BJ (cell line): ENCODE results near the gene PCDH15. TPM values are rescaled to one million over a fixed set of nuclear protein-coding genes. Genes with fewer than 3 reads are reported as not detected.

Source experiments
- CTCF ChIA-PET: fragments of 350-600 bp; formaldehyde crosslinking; extraction: SDS; loops from one replicate; lab custom pipeline; 2021; ENCODE audit warnings: antibody characterized with exemption, inconsistent platforms; lab: Yijun Ruan, JAX
- POLR2A ChIA-PET: fragments of 300-600 bp; sonication (Branson Sonifier 250); formaldehyde crosslinking; extraction: SDS; loops from one replicate; lab custom pipeline; 2021; ENCODE audit warnings: antibody characterized with exemption; lab: Charles Lee
- DNase-seq: peaks from one replicate; pipeline ENCODE4 v3.0.0-alpha.2; 2011; ENCODE audit warnings: low read depth
- H3K27me3 ChIP-seq: 2 replicates; pipeline ENCODE4 v1.6.0; 2011; ENCODE audit warnings: low read length; ENCODE audit not compliant: control insufficient read depth, insufficient read depth
- H3K36me3 ChIP-seq: 2 replicates; pipeline ENCODE4 v1.5.1; 2011; ENCODE audit warnings: low read length; ENCODE audit not compliant: control insufficient read depth, insufficient read depth
- H3K4me3 ChIP-seq: 2 replicates; pipeline ENCODE4 v1.5.1; 2011; ENCODE audit warnings: low read depth, mild to moderate bottlenecking, control low read depth, low read length
- polyA plus RNA-seq: library from polyadenylated mRNA; depleted of rRNA; stranded (reverse); fragments of >200 nt; gene quantifications from 2 replicates; pipeline ENCODE4 v1.2.3, GENCODE V29; 2011
- TF ChIP-seq, protein P1 (sequence below): IDR thresholded peaks from 2 replicates; pipeline ENCODE4 v1.5.1; 2011; ENCODE audit warnings: low read depth, mild to moderate bottlenecking, control low read depth, inconsistent platforms, low read length, moderate library complexity; ENCODE audit not compliant: insufficient read depth

The PCDH15 gene
- polyA plus RNA-seq, 1 experiment = not detected

DNA sequence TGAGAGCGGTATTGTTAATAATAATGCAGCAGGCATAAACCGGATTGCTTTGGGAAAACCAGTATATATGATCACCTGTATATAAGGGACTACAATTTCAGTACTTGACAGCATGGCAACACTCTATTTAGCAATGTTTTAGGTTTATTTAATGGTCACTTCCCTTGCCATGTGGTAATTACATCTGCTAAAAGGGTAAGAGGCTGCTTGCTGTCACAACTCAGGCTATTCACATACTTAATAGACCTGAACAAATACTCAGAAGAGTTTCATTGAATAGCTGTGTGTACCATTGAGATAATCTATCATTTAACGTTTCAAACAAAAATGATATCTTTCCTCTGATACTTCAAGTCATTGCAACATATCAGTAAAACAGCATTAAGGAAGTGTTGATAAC lies 90.1 kb downstream of the PCDH15 start:
- H3K4me3 ChIP-seq = no peak overlapping the region
- no peaks in the 10 kb centered on the region for H3K27me3 ChIP-seq
- no peaks in the 10 kb centered on the region for H3K36me3 ChIP-seq
- POLR2A ChIA-PET = no interaction called here
- TF ChIP-seq, protein P1, sequence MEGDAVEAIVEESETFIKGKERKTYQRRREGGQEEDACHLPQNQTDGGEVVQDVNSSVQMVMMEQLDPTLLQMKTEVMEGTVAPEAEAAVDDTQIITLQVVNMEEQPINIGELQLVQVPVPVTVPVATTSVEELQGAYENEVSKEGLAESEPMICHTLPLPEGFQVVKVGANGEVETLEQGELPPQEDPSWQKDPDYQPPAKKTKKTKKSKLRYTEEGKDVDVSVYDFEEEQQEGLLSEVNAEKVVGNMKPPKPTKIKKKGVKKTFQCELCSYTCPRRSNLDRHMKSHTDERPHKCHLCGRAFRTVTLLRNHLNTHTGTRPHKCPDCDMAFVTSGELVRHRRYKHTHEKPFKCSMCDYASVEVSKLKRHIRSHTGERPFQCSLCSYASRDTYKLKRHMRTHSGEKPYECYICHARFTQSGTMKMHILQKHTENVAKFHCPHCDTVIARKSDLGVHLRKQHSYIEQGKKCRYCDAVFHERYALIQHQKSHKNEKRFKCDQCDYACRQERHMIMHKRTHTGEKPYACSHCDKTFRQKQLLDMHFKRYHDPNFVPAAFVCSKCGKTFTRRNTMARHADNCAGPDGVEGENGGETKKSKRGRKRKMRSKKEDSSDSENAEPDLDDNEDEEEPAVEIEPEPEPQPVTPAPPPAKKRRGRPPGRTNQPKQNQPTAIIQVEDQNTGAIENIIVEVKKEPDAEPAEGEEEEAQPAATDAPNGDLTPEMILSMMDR = no peak
- no peak for DNase-seq
- CTCF ChIA-PET = no interaction called here

DNA sequence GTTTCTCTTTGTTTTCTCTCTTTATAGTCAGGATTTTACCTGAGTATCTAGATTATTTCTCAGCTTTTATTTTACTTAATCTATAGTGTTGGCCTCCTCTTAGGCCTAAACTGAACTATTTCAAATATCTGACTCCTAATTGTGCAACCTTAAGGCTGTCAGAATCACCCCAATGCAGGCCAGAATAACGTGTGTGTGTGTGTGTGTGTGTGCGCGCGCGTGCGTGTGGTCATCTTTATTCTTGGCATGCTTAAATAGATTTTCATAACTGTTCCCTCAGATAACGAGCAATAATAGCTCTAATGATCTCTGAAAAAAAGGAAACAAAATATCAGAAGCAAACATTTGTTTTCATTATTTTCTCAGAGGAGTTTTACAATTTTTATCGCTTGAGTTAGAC lies 92.4 kb downstream of the PCDH15 start:
- TF ChIP-seq, protein P1 = no peak
- ChIA-PET CTCF (no interaction called here), POLR2A (no interaction called here)
- no peak overlapping the region for H3K4me3 ChIP-seq
- no peaks in the 10 kb centered on the region for H3K36me3 ChIP-seq
- DNase-seq = no peak
- no peaks in the 10 kb centered on the region for H3K27me3 ChIP-seq

DNA sequence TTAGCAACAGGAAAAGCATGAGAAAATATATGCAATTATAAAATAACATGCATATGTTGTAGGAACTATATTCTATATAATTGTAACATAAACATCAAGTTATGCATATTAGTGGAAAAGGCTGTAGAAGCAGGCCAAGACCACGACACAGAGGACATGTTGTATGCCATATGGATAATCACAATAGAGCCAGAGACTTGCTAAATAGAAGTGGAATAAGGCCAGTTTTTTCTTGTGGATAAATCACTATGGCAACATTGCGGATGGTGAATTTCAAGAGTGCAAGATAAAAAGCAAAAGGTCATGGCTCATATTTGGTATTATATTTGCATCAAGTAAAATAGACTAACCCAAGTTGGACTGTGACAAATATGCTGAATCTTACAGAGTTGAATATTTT lies 93.0 kb downstream of the PCDH15 start:
- POLR2A ChIA-PET = no interaction called here
- no peaks in the 10 kb centered on the region for H3K27me3 ChIP-seq
- no peak for DNase-seq
- TF ChIP-seq, protein P1 = no peak
- no peak overlapping the region for H3K4me3 ChIP-seq
- no peaks in the 10 kb centered on the region for H3K36me3 ChIP-seq
- CTCF ChIA-PET = no interaction called here

- POLR2A ChIA-PET = no interaction called here
- no peaks in the 10 kb centered on the region for H3K36me3 ChIP-seq
- TF ChIP-seq, protein P1 = no peak
- H3K4me3 ChIP-seq = no peak overlapping the region
- DNase-seq = no peak
- no peaks in the 10 kb centered on the region for H3K27me3 ChIP-seq
- CTCF ChIA-PET = no interaction called here
Observed at GRCh38 chr10:54702583-54703485, 98.2 kb downstream of the PCDH15 start.

DNA sequence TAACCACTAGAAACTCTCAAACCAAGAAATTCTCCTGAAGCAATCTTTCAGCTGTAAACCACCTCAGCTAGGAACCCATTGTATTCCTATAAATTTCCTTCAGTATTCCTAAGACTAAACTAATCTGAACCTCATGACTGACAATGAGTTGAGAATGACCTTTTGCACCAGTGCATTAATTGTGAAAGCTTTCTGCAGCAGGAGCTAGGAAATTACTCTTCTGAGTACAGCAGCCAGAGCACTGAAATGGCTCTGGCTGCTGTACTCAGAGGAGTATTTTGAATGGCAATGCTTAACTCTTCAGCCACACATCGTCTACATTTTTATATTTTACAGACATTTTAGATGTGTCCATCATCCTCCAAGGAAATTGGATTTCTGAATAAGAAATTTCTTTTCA lies 109.7 kb downstream of the PCDH15 start:
- no peaks in the 10 kb centered on the region for H3K27me3 ChIP-seq
- ChIA-PET CTCF (no interaction called here), POLR2A (no interaction called here)
- H3K4me3 ChIP-seq = no peak overlapping the region
- TF ChIP-seq, protein P1 = no peak
- no peaks in the 10 kb centered on the region for H3K36me3 ChIP-seq
- DNase-seq = no peak
